HG03378 (cell line): ENCODE measurements around the gene TMEM62.
"Not testable (repeated sequence)": the region's sequence is repeated elsewhere in the genome, so short reads cannot be mapped to it uniquely, and the experiment has no call there.

Source experiments
- ATAC-seq: cut with Tn5 transposase; IDR thresholded peaks from one replicate; pipeline ENCODE4 v1.9.1; 2021; ENCODE audit warnings: mild to moderate bottlenecking, moderate library complexity; ENCODE audit not compliant: unreplicated experiment

The TMEM62 gene

GRCh38 chr15:43169888-43170287, 36.5 kb downstream of the TMEM62 start:
- ATAC-seq: no peak

GRCh38 chr15:43175656-43176309, 42.4 kb downstream of the TMEM62 start:
- ATAC-seq: not testable (repeated sequence)

- not testable (repeated sequence) for ATAC-seq
Observed at GRCh38 chr15:43177147-43177546, 43.8 kb downstream of the TMEM62 start.

DNA sequence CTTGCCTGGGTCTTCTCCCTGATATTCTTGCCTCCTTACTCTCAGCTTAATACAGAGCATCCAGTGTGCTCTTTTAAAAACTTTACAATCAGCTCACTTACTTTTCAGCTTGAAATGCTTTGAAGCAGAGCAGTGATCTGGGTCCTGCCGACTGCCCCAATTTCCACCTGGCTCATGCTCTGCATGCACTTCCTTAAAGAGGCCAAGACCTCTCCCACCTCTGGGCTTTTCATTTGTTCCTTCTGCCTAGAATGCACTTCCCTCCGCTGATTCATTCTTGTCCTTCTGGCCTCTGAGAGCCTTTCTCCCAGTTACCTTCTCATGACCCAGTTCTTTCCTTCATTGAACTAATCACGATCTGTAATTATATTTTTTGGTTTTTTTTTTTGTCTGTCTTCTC, 49.9 kb downstream of the TMEM62 start:
- no peak for ATAC-seq

DNA sequence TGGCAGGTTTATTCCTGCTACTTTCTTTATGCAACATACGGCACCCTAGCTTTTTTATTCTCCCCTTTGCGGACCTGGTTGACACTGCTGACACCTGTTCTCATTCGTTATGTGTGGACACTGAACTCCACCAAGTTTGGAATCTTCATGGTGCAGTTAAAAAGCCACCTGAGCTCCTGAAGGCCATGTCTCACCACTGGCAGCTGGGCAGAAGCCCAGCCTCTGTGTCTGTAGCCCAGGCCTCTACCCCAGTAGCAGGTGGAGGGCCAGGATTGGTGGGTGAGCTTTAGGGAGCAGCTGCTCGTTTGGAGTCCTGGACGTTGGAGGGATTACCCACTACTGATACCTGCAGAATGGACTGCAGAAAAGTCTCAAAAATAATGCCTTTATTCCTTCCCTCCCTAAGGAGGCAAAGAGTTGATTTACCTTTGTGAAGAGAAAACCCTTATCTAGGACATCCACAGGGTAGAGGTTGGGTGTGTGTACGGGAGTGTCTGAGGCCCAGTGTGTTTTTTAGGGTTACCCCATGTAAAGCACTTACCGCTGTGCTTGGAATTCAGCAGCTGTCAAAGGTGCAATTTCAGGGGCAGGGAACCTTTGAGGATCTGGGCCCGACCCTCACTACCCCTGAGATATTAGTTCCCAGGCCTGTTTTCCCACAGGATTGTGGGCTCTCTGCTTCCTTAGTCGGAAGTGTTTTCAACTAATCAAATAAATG, 51.2 kb downstream of the TMEM62 start:
- ATAC-seq: no peak

GRCh38 chr15:43185157-43186002, 52.0 kb downstream of the TMEM62 start, which contains the start of gene CCNDBP1:
TSS of gene CCNDBP1 (plus strand) at chr15:43185403. CDS start at chr15:43185499, 96 bp downstream.
- ATAC-seq: peak; percentile 74

DNA sequence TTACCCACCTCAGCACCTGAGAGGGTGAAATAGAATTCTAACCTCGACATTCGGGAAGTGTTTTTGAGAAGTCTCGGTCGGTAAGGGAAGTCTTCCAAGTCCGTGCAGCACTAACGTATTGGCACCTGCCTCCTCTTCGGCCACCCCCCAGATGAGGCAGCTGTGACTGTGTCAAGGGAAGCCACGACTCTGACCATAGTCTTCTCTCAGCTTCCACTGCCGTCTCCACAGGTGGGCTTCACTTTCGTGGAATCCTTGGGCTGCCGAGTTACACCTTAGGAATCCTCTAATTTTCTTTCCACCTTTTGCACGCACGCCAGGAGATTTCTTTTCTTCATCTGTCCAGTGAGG, 52.6 kb downstream of the TMEM62 start:
- no peak for ATAC-seq

DNA sequence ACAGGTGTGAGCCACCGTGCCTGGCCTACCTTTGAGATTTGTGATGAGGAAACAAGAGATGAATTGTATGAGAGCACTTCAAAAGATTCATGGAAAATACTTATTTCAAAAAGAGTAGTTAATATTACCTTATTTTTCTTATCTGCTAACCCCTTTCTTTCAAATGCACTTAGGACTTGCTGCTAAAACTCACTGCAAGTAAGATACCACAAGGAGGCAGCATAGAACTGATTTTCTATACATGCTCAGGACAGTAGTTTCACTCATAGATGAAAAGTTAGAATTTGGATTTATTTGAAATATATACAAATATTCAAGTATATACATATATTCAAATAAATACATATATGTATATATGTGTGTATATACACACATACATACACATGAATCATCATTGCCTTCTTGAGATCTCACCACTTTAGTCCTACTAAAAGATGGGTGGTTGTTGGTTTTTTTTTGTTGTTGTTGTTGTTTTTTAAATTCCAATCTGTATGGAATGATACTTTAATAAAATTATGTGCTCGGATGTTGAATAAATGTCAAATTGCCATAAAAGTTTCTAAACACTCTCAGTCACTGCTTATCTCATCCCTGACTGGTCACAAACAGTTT, 54.3 kb downstream of the TMEM62 start:
- no peak for ATAC-seq

DNA sequence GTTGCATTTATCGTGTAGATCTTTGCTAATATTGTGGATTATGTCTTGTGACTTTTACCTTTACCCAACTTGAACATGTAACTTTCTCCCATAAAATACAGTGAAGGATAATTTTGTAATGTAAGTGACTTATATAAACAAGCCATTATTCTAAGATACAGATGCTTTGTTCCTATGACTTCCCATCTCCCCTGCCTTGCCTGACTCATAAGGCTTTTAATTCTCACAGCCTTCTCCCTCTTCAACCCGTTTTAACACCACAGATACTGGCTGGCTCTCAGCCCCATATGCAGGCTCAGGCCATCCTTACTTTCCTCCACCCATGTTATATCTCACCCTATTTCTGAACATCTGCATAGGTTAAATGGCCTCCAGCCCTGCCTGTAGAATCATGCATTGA, 55.9 kb downstream of the TMEM62 start:
- no peak for ATAC-seq

DNA sequence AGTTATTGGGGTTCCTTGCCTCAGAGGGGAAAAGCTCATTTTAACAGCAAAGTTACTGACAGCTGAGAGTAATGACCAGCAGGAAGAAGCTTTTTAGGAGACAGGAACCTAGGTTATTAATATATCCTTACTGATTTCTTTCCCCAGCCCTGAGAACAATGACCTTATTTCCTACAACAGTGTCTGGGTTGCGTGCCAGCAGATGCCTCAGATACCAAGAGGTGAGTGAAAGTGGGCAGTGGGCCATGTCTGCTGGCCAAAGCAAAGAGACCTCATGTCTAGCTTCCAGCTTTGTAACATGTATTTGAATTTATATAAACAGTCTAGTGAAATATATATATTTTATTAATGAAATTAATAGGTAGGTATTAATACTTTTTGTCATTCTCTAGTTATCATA, 56.8 kb downstream of the TMEM62 start:
- ATAC-seq: no peak

GRCh38 chr15:43193710-43194109, 60.3 kb downstream of the TMEM62 start:
- ATAC-seq: no peak

DNA sequence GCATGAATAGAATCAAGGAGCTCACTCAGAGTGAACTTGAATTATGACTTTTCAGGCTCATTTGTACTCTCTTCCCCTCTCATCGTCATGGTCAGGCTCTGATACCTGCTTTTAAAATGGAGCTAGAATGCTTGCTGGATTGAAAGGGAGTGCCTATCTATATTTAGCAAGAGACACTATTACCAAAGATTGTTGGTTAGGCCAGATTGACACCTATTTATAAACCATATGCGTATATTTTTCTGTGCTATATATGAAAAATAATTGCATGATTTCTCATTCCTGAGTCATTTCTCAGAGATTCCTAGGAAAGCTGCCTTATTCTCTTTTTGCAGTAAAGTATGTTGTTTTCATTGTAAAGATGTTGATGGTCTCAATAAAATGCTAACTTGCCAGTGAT, 61.4 kb downstream of the TMEM62 start:
- ATAC-seq: no peak

DNA sequence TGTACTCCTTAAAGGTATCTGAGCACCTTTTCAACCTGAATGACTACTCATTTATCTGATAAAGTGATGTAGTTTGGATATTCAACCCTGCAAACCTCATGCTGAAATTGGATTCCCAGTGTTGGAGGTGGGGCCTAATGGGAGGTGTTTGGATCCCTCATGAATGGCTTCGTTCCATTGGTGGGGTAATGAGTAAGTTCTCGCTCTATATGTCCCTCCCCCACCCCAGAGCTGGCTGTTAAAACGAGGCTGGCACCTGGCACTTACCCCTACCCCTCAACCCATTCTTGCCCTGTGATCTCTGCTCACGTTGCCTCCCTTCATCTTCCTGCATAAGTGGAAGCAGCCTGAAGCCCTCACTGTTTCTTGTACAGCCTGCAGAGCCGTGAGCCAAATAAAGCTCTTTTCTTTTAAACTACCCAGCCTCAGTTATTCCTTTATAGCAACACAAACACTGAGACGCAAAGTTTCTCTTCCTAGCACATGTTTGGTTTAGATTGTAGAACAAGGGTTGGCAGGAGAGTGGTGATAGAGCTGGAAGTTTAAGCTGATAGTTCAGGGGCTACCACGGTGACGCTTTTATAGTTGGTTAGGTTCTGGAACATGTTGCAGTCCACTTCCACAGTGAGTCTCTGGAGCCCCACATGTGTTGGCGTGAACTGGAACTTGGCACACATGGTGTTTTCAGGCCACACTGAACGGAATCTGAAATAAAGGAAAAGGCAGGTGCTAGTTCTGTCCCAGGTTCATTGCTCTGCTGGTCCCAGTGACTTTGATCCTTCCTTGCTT, 63.6 kb downstream of the TMEM62 start:
- no peak for ATAC-seq

DNA sequence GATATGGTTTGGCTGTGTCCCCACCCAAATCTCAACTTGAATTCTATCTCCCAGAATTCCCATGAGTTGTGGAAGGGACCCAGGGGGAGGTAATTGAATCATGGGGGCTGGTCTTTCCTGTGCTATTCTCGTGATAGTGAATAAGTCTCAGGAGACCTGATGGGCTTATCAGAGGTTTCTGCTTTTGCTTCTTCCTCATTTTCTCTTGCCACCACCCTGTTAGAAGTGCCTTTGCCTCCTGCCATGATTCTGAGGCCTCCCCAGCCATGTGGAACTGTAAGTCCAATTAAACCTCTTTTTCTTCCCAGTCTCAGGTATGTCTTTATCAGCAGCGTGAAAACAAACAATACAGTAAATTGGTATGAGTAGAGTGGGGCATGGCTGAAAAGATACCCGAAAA, 64.4 kb downstream of the TMEM62 start:
- ATAC-seq: not testable (repeated sequence)

DNA sequence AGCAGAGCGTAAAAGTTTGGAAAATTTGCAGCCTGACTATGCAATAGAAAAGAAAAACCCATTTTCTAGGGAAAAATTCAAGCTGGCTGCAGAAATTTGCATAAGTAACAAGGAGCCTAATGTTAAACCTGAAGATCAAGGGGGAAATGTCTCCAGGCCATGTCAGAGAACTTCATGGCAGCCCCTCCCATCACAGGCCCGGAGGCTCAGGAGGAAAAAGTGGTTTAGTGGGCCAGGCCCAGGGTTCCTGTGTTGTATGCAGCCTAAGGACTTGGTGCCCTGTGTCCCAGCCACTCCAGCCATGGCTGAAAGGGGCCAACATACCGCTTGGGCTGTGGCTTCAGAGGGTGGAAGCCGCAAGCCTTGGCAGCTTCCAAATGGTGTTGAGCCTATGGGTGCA, 65.2 kb downstream of the TMEM62 start:
- ATAC-seq: not testable (repeated sequence)

- no peak for ATAC-seq
Observed at GRCh38 chr15:43198992-43199391, 65.6 kb downstream of the TMEM62 start.

DNA sequence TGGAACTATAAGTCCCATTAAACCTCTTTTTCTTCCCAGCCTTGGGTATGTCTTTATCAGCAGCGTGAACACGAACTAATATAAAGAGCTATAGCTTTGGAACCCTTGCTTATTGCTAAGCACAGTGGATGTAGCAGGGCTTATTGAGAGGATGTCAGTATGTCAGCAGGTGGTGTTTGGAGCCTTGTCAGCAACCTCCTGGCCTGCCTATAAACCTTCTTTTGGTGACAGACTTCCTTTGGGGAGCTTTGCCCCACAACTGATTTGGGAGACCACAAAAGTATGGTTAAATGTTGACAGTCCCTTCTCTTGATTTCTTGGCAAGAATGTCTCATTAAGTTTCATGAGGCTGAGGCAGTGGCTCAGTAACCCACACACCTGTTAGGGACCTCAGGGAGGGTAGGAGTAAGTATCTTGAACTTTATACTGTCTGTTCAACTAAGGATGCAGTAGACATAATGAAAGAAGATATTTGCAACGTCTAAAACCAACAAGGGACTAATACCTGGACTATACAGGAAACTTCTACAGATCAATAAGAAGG, 66.6 kb downstream of the TMEM62 start:
- no peak for ATAC-seq

GRCh38 chr15:43204016-43204901, 70.9 kb downstream of the TMEM62 start:
- no peak for ATAC-seq

GRCh38 chr15:43206054-43206453, 72.7 kb downstream of the TMEM62 start:
- no peak for ATAC-seq
